M059J (cell line): ENCODE results near the gene FAXDC2. TPM values are rescaled to one million over a fixed set of nuclear protein-coding genes. Genes with fewer than 3 reads are reported as not detected.

Source experiments
- DNase-seq: peaks from one replicate; pipeline ENCODE4 v3.0.0-alpha.2; 2012; ENCODE audit warnings: low read depth
- total RNA-seq: library from RNA; depleted of rRNA; stranded (reverse); fragments of >200 nt; shearing (Covaris generic); gene quantifications from 2 replicates; pipeline ENCODE4 v1.2.3, GENCODE V29; 2014

The FAXDC2 gene
- total RNA-seq, 1 experiment from 2014 or later, result 5.5 TPM

DNA sequence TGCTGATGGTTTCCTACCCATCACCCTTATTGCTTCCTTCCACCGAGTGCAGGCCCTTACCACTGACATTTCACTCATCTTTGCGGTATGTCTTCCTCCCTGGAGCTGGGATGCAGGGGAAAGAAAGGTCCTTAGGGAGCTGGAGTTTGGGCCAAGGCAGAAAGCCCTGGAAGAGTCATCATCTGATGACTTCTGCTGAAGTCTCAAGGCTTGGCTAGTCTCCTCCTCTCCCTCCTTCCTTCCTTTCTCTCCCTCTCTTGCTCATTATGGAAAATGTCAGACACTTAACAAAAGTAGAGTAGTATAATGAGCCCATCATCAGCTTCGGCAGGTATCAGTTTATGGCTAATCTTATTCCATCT, 55.2 kb downstream of the FAXDC2 start:
- DNase-seq, result no peak

DNA sequence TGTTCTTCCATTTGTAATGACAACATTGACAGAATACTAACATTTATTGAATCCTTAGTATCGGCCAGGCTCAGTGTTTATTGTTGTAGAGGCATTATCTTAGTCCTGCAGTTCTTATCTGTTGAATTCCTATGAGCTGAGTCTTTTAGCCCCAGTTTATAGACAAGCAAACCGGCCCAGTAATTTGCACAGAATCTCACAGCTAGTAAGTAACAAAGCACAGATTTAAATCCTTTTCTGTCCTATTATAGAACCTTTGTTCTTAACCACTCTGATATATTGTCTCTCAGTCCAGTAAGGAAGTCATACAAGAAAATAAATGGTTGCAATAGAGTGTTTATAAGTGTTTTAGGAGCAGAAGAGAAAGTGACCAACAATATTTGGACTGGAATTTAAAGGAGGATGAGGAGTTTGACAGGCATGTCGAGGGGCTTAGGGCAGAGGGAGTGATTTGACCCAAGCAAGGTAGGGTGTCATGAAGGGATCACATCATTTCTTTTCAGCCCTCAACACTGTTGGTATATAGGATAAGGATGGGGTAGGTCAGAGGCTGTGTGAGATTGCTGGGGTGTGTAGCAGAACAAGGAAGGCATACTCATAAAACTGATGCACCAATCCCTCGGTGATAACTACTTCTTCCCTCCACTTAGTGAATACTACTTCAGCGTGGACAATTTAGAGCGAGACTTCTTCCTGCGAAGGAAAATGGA, 55.7 kb downstream of the FAXDC2 start:
- DNase-seq, result peak; percentile 55

DNA sequence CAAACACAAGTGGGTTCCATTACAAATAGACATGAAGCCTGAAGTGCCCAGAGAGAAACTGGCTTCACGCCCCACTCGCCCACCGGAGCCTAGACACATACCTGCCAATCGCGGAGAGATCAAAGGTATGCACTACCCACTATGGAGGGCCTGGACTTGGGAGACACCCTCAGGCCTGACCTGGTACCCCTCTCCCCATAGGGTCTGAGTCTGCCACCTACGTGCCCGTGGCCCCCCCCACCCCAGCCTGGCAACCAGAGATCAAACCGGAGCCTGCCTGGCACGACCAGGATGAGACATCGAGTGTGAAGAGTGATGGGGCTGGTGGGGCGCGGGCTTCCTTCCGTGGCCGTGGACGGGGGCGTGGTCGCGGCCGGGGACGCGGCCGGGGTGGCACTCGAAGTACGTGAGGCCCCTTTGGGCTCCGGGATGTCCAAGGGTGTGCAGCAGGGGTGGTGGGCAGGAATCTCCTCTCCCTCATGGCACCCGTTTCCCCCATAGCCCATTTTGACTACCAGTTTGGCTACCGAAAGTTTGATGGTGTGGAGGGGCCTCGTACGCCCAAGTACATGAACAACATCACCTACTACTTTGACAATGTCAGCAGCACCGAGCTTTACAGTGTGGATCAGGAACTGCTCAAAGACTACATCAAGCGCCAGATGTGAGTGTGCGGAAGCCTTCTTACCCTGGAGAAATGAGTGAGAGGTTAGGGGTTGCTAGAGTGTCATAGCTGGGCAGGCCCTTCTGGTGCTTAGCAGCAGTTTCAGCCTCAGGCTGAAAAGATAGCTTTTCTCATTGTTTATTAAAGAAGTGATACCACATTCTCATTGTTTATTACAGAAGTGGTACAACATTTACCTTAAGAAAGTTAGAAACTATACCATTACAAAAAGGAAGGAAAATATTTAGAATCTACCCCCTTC, 56.5 kb downstream of the FAXDC2 start:
- DNase-seq, result peak; percentile 51

DNA sequence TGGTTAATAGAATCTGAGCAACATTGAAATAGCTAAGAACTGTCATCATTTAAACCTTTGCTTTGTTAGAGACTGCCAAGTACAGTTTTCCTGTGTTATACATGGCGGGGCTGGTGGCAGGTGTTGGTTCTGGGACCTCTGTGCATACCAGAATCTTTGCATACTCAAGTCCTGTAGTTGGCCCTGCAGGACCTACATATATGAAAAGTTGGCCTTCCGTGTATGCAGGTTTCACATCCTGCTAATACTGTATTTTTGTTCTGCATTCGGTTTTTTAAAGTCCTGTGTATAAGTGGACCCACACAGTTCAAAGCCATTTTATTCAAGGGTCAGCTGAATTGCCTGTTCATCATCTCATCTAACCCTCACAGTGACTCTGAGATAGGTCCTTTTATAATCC, 58.9 kb downstream of the FAXDC2 start:
- no peak for DNase-seq

DNA sequence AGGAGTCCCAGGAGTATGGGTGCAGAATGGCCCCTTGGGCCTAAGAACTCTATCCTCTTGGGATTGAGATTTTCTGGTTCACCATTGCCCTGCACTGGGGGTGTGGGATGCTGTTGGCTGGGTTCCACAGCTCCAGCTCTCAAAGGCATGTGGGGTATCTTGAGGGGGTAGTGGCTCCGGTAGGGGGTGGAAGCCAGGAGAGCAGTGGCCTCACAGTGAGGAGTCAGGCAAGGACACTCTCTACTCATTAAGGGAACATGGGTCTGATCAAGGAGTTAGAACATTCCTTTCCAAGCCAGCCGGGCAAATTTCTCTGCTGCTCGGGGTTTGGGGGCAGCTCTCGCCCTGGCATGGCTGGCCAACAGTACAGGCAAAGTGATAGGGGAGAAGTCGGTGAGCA, 62.2 kb downstream of the FAXDC2 start:
- no peak for DNase-seq

DNA sequence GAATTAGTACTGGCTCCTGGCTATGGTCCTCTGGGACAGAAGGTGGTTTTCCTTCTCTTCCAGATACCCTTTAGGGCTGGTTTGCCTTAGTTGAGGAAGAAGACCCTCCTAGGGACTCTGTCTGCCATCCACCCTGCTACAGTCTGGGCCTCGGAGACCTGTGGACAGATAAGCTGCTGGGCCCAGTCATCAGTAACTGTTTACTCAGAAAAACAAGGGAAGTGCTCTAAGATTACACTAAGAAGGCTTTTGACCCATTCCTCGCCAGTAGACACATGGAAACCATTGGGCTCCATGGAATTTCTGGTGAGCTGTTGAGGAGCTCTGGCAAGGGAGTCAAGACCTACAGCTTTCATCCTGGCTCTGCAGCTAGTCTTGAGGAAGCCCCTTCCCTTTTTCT, 64.0 kb downstream of the FAXDC2 start:
- DNase-seq, result no peak

DNA sequence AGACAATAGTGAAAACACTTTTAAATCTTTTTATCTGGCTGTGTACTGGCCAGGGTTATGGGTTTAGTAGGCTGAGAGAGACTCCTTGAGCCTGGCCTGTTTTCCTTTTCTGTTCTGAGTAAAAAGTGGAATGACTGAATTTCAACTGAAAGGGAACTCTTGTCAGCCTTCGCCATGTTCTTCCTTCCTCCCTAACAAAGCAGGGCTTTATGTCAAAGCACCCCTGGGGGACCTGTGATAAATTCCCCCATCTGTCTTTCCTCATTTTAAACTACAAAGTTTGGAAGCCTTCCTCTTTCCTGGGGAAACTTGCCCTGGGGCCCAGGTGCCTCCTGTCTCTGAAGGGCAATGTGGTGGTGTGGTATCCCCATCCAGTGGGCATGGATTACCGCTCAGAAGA, 65.5 kb downstream of the FAXDC2 start:
- no peak for DNase-seq

DNA sequence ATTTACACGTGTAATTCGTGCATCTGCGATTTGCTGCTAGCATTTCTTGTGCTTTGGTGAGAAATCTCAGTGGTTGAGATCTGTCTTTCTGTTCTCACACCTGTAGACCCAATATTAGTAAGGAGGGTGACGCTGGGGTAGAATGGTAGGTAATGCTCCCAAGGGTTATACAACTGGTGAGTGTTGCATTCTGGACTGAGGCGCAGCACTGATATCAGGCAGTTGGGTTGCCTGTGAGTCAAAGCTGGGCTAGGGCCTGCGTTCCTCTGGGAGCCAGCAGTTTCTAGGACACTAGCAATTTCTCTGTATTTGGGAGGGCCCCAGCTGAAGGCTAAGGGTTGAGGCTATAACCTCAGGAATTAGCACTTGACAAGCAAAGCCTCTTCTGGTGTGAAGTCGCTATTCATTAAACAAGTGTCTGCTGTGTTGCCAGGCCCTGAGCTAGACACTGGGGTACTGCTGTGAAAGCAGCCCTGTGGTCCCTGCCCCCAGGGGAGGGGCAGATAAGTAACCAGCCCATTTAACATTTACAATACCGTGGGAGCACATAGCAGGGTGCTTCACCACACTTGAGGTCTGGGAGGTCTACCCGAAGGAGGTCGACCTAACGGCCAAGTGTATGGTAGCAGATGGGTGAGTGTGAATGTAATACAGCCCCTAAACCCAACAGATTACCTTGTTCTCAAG, 66.5 kb downstream of the FAXDC2 start:
- DNase-seq, result no peak

DNA sequence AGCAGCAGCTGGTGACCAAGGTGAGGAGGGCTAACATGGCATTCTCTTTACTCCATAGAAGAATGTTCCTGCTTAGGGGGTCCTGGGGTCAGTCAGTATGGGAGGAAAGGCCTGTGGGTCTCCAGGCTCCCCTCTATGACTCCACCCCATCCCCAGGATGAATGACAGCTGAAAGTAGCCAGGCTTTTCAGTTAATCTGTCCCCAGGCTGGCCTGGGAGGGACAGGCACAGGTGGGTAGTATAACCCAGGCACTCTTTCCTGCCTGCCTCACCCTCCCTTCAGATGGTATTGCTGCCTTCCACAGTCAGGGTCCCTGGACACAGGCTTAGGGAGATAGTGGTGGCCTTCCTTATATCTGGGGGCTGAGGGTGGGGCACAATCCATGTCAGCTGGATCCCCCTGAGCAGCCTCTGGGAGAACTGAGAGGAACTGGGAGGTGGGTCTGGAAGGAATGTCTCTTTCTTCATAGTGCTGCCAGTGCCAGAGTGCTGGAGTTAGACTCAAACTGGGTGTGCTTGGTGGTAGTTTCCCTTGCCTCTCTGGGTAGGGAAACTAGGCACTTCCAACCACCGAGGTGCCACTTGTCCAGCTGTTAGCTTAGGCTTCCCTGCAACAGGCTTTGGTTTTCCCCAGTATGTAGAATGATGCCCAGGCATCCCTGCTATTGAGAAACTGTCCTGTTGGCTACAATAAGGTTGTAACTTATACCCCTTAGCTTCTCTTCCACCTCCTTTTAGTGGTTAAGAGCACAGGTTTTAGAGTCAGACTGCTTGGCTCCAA, 67.4 kb downstream of the FAXDC2 start:
- no peak for DNase-seq

DNA sequence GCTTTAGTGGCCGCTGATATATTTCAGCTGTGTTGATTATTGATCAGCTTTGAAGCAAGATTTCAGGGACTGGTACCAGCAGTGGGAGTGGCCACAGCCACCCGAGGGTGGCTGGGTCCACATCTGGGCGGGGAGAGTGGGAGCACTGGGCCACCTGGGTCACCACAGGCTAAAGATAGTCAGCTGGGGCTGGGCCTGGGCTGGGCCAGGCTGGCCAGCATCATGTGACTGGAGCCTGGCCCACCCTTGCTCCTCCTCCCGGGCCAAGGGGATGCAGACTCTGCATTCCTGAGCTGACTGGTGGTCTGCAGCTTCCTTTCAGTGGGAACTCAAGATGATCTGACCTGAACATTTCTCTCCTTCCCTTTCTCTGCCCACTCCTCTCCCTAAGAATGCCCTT, 68.1 kb downstream of the FAXDC2 start:
- no peak for DNase-seq

DNA sequence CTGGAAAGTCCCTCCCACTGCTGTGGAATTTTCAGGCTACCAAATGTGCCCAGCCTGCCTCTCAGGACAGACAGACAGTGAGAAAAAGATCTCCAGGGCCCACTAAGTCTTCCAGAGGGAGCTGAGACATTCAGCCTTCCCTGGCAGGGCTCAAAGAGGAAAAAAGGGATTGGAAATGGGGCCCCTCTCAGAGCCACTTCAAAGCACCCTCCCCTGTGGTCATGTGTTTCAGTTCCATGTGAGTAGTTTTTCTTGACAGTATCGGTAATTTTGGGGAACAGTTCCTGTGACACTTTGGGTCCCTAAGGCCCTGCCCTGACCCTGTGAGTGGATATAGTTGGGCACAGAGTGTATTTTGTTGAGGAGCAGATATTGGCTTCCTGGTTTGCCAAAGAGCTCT, 70.3 kb downstream of the FAXDC2 start:
- no peak for DNase-seq

DNA sequence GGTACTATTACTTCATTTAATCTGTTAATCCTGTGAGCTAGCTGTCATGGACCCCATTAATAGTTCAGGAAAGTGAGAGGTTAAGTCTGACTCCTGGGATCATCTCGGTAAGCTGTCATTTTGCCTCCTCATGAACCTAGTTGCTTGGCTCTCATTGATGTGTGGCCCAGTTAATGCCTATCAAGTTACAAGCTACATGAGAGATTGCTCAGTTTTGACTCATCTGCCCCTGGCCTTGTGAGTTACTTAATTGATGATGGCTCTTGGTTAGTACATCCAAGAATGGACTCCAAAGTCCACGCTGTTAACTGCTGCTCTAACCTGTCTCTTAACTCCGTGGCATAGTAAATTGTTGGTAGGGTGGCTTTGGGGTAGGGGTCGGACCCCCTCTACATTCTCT, 71.3 kb downstream of the FAXDC2 start:
- peak; percentile 91 for DNase-seq

DNA sequence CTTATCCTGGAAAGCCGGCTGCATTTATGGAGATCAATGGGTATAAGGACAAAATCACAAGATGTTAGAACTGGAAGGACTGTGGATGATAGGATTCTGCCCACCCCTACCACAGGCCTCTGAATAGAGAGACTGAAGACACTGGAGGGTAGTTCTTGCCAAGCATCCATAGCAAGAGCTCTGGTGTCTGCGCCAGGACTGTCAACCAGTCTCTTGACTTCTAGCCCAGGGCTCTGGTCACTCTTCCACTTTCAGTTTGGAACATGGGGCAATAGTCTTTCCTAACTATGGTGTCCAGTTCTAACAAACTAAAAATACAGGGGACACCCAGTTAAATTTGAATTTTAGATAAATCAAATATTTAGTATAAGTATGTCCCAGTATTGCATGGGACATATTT, 71.9 kb downstream of the FAXDC2 start:
- DNase-seq, result peak; percentile 58

DNA sequence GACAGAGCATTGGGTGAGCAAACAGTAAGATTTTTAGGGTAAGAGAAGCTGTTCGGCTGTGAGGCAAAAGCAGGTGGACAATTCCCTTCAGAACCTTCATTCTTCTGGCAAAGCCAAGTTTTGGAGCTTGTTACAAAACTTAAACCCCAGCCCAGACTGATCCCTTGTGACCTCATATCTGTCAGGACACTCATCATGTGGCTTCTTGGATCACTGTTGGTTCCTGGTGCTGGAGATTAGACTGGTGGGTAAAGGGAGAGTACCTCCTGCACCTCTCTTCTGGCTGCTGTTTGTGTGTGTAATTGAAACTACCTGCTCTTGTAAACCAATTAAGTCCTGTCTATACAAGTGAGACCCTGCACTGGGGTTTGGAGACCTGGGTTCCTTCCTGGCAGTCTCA, 74.2 kb downstream of the FAXDC2 start:
- DNase-seq, result no peak

DNA sequence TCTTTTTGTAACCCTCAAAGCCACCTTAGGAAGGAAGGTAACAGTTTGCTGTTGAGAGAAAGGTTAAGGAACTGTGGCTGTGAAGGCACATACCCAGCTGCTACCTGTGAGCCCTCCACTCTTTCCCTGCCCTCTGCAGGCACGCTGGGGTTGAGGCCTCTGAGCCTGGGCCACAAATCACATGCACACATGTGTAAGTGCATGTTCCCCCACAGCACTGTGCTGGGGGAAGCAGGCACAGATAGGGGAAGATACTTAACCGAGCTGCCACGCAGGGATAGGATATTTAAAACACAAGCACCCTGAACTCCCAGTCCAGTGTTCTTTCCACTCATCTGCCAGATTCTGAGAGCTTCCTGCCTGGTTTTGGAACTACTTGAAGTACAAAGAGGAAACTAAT, 77.1 kb downstream of the FAXDC2 start:
- DNase-seq, result no peak

DNA sequence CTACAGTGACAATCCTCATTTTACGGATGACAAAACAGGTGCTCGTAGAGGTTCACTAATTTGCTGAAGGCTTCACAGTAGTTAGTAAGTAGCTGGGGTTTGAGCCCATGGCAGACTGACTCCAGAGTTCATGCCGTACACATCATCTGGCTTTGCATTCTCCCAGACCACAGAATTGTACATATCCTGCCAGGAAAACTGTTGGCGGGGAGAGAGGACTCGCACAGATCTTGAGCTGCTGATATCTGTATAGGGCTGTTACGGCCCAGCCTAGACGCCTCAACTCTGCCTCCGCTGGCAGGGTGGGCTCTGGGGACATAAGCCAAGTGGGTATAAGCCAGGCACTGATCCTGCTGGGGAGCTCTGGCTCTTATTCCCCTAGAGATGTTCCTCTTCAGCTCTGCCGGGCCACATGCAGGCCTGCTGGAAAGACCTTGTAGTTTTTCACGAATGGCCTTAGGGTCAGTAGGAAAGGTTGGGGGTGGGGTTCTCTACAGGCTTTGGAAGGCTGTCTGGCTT, 79.0 kb downstream of the FAXDC2 start:
- peak; percentile 57 for DNase-seq

DNA sequence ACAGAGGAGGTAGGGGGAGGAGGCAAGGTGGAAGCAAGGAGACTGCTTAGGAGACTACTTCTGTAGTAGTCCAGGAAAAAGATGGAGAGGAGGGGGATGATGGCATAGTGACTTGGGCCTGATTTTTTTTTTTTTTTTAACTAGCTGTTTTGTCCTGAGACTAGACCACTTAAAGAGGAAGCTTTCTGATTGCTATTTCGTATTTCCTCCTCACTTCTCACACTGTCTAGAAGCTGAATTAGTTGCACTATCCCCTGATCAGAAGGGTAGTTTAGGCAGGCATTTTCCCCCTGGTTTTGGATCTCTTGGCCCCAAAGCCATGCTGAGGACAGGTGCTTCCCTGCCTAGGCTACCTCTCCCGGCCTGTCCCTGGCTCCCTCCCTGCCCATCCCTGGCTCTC, 80.3 kb downstream of the FAXDC2 start:
- DNase-seq, result no peak
